GM18858 (cell line): ENCODE results near the gene TUG1.

Experiments
- ATAC-seq: cut with Tn5 transposase; IDR thresholded peaks from one replicate; pipeline ENCODE4 v1.9.1; 2021; ENCODE audit not compliant: unreplicated experiment

The TUG1 gene

DNA sequence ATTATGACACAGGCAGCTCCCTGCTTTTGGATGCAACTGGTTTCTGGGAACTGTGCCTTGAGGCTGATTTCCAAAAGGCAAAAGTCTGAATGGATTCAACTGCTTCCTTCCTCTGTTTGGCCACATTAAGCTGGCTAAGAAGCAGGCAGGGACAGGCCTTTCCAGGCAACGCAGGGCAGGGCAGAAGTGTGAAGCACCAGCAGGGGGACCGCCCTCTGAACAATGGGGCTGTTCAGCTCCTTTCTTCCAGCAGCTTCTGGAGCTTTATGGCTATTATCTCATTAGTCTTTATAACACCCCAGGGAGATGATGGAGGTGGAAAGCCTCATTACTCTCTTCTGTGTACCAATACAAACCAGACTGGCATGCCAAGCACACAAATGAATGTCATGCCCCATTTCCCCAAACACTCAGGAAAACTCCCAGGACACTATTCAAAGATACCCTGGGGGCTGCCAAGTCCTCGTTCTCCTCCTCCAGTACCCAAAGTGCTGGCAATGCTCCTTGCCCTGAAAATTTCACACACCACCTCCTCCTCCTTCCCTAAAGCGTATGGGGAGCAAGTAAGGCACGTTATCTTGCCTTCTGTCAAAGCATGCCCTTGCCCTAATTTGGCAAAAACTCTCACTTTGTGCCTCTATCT is 21.8 kb upstream of the TUG1 start:
- ATAC-seq = no peak

DNA sequence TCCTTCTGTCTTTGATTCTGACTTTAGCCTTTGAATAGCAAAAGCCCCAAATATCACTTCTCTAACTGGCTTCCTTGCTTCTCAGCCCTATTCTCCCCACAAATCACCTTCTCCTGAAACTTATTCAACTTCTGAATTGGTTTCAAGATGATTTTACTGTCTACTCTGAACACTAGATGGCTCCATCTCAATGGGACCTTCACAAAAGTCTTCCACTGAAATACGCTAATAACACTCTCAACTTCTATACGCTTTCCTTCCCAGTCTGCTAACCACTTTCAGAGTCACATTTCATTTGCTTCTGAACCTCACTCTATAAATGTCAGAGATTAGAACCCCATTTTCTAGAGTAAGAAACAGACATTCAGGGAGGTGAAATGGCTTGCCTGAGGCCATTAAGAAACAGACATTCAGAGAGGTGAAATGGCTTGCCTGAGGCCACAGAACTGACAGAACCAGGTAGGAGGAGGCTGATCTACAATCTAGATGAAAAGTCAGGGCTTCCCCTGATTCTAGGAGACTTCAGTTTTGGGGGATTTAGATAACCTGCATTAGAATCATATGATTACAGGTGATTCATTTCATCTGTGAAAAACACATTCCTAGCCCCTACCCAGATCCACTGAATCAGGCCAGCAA is 21.1 kb upstream of the TUG1 start:
- ATAC-seq = no peak

GRCh38 chr22:30948930-30949342 is 20.1 kb upstream of the TUG1 start:
- no peak for ATAC-seq

- no peak for ATAC-seq
Measured at GRCh38 chr22:30949934-30950660, 19.0 kb upstream of the TUG1 start.

- no peak for ATAC-seq
Measured at GRCh38 chr22:30953206-30953605, 15.9 kb upstream of the TUG1 start.

DNA sequence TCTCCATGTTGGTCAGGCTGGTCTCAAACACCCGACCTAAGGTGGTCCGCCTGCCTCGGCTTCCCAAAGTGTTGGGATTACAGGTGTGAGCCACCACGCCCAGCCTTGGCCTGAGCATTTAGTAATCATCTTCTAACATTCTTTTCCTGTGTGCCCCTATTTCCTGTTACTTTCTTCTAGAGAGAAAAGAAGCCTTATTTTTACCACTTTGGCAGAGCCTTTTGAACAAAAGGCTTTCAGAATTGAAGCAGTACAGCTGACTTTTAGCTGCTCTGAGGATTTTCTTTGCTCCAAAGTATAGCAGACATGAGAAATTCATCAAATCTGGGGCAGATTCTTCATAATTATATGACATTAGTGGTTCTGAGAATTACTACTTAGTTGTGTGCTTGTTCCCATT is 13.9 kb upstream of the TUG1 start:
- no peak for ATAC-seq

GRCh38 chr22:30964858-30965257 is 4.2 kb upstream of the TUG1 start:
- no peak for ATAC-seq

- ATAC-seq = no peak
Measured at GRCh38 chr22:30968015-30968923, 796 bp upstream of the TUG1 start, which contains the start of gene MORC2. Gene MORC2 (minus strand): TSS chr22:30968774. CDS start chr22:30967889, 885 bp downstream.

- no peak for ATAC-seq
Measured at GRCh38 chr22:30969532-30970355, 679 bp downstream of the TUG1 start.

- ATAC-seq = no peak
Measured at GRCh38 chr22:30970356-30970746, 1.3 kb downstream of the TUG1 start.

DNA sequence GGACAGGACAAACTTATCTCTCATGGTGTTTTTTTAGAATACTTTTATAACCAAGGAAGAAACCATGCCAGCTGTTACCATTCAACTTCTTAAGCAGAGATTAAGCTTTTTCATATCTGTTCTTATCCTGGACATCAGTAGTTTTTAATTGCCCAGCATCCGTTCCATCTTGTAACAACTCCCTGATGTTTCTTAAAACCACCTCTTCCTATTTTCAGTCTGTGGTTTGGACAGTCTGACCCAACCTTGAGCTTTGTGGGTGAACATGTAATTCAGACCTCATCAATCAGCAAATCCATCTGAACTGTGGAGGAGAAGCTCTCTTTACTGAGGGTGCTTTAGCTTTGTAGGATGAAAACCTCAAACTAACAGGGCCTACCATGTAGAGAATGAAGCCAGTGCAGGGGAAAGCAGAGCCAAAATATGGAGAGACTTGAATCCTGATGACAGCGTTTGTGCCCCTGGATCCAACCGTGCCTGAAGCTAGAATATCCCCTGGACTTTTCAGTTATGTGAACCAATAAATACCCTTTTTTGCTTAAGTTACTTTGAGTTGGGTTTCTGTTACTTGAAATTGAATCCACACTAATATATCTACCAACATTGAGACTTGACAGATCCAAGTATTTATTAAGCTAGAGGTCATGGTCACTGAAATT is 9.4 kb downstream of the TUG1 start:
- no peak for ATAC-seq

DNA sequence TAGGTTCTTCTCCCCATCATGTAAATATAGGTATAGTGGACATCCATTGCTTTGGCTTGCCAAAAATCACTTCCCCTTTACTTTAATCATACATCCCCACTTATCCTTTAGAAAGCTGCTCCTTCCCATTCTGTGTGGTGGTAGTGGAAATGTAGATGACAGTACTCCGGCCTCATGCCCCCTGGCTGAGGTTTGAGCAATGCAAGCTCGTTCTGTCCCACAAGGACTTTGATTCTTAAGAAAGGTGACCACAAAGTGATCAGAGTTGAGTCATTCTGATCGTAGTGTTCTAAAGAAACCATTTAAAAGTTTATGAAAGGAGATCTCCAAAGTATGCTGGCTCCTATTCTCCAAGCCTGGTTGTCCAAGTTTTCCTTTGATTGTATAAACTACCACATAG is 10.9 kb downstream of the TUG1 start:
- no peak for ATAC-seq

DNA sequence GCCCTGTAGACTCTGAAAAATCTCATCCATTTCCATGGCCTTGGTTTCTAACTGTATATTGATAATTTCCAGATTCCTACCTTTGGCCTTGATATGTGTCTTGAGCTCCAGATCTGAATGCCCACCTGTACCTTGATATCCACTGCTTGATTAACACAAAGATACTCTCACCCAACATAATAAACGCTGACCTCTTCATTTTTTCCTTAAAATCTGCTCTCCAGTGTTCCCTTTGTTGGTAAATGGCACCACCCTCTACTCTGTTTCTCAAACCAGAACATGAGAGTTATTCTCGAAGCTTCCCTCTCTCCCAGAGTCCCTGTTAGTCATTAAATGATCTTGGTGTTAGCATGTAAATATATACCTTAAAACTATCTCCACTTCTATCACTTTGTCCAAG is 13.4 kb downstream of the TUG1 start:
- ATAC-seq = no peak

DNA sequence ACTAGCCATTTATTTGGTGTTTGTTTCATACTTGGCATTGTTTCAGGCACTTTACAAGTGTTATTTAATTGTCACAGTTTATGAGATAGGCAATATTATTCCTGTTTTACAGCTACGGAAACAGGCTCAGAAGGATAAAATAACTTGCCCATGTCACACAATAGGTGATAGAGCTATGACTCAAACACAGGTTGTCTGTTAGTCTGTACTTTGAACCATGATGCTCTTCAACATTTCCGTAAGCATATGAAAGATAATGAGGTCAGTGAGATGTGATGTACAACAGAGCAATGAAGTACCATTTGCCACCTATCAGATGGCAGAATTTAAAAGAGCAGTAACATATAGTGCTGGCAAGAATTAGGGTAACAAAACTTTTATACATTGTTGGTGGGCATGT is 15.3 kb downstream of the TUG1 start:
- ATAC-seq = no peak

GRCh38 chr22:30985561-30986208 is 16.6 kb downstream of the TUG1 start:
- ATAC-seq = no peak

DNA sequence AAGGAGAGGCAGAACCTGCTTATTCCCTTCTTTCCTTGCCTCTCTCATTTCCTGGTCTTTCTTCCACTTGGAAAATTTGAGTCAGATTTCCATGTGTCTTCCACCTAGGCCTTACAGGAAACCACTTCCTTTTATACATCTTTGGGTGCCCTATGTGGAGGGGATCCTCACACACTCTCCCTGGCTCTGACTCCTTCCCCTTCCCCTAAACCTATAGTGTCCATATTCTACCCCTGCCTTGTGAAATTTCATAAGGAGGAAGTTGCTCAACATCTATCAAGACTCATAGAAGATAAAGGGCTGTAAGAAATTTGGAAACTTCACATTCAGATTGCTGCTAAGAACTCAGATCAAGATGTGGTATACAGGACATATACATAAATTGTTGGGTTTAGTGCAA is 20.4 kb downstream of the TUG1 start:
- ATAC-seq = no peak

DNA sequence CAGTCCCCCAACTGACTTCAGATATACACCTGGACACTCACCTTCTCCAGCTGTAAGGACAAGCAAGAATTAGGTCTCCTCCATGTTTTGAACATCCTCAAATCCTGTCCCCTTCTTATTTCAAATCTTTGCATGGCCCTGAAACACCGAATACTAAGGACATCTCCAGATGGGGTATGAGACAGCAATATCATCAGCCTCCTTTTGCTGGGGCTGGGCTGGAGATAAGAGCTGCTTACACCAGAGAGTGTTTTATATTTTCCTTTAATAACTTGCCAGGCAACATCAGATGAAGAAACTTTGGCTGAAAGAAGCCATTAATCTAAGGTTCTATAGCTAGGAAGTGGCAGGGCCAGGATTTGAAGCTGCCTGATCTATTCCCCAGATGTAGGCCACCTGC is 21.6 kb downstream of the TUG1 start:
- ATAC-seq = no peak

DNA sequence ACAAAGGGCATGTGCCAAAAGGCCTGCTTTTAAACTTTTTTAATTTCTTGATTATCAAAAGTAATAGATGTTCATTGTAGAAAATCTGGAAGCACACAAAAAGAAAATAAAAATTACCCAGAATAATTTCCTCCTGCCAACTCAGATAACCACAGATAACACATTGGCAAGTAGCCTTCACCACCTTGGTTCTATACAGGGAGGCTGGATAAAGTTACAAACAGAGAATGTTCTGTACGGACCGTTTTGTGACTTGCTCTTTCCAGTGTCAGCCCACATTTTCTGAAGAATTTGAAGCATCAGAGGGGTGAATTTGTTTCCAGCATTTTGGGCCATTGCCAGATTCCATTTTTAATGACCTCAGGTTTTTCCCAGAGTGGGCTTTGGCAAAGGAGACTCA is 23.5 kb downstream of the TUG1 start:
- ATAC-seq = no peak

DNA sequence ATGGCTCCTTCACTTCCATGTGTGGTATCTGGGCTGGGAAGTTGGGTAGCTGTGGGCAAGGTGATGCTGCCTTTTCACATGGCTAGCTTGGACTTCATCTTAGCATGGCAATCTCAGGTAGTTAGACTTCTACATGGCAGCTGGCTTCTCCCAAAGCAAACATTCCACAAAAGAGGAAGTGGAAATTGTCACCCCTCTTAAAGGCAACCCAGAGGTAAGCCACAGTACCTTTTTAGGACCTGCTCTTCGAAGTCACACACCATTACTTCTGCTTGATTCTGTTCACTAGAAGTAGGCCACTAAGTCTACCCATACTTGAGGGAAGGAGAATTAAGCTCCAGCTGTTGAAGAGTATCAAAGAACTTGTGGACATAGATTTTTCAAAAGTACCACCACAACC is 25.9 kb downstream of the TUG1 start:
- ATAC-seq = no peak
